HG03460 (cell line): ENCODE data around the gene POPDC3.
"Not testable (repeated sequence)": the region's sequence is repeated elsewhere in the genome, so short reads cannot be mapped to it uniquely, and the experiment has no call there.

Source experiments
- ATAC-seq: cut with Tn5 transposase; IDR thresholded peaks from one replicate; pipeline ENCODE4 v1.9.1; 2021; ENCODE audit not compliant: unreplicated experiment

Gene POPDC3, protein sequence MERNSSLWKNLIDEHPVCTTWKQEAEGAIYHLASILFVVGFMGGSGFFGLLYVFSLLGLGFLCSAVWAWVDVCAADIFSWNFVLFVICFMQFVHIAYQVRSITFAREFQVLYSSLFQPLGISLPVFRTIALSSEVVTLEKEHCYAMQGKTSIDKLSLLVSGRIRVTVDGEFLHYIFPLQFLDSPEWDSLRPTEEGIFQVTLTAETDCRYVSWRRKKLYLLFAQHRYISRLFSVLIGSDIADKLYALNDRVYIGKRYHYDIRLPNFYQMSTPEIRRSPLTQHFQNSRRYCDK

GRCh38 chr6:105179244-105180065 lies at the start of gene POPDC3:
TSS of gene POPDC3 (minus strand) at chr6:105180014. CDS start at chr6:105161909, 18,105 bp downstream.
- no peak for ATAC-seq

- no peak for ATAC-seq
Measured at GRCh38 chr6:105227295-105227767, 47.5 kb upstream of the POPDC3 start.

DNA sequence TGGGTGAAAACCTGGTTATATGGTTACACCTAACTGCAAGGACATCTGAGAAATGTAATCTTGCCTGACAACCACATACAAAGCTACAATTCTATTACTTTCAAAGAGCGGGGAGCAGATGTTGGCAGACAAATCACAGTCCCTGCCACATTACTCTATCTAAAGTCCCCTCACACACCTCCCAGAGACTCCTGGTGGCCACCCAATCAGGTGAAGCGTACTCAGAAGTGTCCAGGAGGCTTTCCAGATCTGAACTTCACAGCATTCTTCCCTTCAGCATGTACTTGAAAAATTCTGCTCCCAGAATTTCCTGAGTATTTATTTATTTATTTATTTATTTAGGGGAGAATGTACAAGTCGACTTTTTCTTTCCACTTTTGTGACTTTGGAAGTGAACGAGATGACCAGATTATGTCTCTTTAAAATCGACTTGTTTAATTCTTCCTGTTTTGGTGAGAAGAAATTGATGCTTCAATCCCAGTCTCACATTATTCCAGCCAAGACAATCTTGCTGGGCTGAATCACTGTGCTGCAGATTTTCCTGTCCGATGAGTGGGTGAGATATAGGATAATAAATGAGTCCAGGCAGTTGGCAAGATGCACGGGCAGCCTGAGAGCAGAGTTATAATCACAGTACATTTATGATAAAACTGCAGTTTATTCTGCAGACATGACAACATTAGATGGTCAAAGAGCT lies 46.9 kb upstream of the POPDC3 start:
- no peak for ATAC-seq

DNA sequence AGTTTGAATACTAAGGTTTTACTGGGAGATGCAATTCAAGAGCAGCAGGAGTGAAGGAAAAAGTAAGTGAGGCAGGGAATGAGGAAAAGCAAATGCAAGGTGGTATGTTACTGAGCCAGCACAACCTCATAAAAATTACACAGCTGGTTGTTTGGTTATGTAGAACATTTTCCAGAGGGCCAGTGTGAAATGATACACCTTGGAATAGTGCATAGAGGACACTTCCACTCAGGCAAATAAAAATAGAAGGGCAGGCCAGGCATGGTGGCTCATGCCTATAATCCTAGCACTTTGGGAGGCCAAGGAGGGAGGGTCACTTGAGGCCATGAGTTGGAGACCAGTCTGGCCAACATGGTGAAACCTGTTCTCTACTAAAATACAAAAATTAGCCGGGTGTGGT lies 43.4 kb upstream of the POPDC3 start:
- no peak for ATAC-seq

GRCh38 chr6:105221219-105221618 lies 41.4 kb upstream of the POPDC3 start:
- ATAC-seq = not testable (repeated sequence)

DNA sequence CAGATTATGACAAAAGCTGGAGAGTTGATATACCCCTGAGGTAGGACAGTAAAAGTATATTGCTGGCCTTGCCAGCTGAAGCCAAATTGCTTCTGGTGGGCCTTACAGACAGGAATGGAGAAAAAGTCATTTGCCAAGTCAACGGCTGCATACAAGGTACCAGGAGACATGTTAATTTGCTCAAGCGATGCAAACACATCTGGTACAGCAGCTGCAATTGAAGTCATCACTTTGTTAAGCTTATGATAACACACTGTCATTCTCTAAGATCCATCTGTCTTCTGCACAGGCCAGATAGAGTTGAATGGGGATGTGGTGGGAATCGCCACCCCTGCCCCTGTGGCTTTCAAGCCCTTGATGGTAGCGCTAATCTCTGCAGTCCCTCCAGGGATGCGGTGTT lies 40.4 kb upstream of the POPDC3 start:
- ATAC-seq = no peak

GRCh38 chr6:105219218-105219617 lies 39.4 kb upstream of the POPDC3 start:
- not testable (repeated sequence) for ATAC-seq

DNA sequence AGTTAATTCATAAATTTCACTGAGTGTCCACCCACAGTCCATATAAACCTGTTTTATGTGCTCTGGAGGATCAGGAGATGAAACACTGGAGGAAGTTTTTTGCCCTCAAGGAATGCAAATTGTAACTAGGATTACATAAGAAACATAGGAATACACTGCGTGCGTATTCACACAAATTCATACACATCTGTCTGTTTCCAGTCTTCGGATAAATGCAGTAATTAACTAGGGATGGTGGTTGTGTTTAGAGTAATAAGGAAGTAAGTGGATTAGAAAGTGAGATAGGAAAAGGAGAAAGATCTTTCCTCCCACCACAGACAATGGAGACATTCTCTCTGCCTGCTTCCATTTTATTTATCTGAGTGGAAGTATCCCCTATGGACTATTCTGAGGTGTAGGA lies 35.7 kb upstream of the POPDC3 start:
- ATAC-seq = no peak

DNA sequence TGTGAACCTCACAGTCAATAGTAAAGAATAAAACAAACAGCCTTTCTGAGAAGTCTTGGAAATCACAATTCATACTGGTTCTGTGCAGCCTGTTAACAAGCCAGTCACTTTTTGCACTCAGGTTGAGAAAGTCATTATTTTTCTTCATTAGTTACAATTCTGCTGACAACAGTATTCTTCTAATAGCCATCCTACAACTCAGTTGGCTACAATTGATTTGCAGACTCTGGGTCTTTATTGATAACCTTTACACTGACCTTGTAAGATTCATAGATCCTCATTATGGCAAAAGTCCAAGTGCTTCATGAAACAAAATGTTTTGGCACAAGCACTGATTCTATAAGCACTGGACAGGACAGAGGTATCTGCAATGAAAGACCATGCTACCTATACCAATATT lies 34.9 kb upstream of the POPDC3 start:
- no peak for ATAC-seq

GRCh38 chr6:105213272-105213671 lies 33.5 kb upstream of the POPDC3 start:
- ATAC-seq = no peak

- ATAC-seq = no peak
Measured at GRCh38 chr6:105212587-105212986, 32.8 kb upstream of the POPDC3 start.

GRCh38 chr6:105211831-105212230 lies 32.0 kb upstream of the POPDC3 start:
- no peak for ATAC-seq

DNA sequence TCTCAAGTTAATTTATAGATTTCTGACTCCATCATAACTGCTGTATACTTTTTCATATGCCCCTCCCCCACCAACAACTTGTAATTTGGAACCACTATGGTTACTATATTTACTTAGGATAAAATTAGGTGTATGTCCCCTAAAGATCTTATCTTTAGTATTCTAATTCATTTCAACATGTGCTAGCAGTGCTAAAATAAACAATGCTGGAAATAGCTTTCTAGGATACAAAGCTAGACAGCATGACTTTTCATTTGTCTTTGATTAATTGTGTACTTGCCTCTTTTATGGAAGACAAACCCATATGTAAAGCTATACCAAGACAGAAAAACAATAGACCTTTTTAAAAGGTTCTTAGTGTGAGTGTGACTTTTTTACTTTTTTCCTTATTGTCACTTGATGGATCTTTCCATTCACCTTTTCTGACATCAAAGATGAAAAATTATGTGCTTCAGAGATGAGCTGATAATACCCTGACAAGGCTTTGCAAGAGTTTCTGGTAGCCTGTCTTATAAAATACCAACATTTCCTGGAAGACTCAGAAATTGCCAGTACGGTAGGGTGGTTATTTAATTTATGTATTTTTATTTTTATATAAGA lies 31.2 kb upstream of the POPDC3 start:
- ATAC-seq = no peak

DNA sequence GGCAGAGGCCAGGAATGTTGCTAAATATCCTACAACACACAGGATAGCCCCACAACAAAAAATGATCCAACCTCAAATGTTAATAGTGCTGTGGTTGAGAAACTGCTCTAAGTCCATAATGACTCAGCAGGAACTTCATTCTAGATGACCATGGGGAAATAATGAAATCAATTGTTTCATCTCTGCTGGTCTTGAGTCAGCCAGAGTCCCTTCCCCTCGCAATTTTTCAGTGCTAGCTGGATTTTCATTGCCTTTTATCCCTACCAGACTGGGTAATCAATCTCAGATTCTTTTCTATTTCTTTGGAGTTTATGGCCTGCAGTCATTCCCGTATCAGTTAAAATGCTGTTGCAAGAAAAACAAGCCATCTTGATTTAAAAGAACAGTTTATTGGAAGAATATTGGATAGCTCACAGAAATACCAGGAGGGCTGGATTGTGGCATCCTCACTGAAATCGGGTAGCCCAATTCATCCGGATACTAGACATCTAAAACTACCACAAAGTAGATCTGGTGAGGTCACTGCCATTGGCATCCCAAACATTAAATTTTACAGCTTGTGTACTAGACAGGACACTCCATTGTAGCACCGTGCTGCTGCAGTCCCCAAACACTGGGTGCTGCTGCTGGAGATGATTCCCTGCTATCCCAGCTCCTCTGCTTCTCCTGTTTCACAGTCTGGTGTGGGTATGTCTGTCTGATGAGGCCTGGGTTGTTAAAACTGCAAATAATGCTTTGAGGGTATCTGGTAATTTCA lies 30.3 kb upstream of the POPDC3 start:
- ATAC-seq = no peak

DNA sequence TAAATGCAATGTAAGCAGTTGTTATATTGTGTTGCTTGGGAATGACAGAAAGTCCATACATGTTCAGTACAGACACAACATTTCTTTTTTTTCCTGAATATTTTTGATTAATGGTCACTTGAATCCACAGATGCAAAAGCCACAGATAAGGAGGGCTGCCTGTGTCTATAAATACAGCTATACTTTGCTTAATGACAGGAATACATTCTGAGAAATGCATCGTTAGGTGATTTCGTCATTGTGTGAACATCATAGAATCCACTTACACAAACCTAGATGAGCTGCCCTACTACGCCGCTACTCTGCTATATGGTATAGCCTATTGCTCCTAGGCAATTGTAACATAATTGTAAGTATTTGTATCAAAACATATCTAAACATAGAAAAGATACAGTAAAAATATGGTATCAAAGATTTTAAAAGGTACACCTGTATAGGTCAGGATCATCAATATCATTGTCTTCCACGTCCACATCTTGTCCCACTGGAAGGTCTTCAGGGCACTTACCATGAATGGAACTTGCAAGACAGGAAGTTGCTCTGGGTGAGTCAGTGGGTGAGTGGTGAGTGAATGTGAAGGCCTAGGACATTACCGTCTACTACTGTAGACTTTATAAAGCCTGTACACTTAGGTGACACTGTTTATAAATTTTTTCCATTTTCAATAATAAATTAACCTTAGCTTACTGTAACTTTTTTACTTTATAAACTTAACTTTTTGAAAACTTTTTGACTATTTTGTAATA lies 27.9 kb upstream of the POPDC3 start:
- no peak for ATAC-seq

DNA sequence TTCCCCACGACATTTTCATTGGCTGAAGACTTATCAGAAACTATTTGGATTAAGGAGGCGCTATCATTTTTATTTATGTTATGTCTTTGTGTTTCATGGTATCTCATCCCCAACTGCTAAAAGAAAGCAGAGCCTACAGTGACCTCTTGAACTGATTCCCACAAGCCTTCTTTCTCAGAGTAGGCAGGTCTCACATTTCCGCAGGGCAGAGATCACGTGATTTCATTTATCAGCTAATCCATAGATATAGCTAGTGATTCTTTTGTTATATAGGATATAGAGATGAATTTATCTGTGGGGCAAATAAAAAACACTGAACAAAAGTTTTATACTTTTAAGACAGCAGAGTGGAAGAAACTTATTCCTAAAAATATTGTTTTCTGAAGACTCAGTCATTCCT lies 25.0 kb upstream of the POPDC3 start:
- no peak for ATAC-seq

- no peak for ATAC-seq
Measured at GRCh38 chr6:105204331-105204730, 24.5 kb upstream of the POPDC3 start.

DNA sequence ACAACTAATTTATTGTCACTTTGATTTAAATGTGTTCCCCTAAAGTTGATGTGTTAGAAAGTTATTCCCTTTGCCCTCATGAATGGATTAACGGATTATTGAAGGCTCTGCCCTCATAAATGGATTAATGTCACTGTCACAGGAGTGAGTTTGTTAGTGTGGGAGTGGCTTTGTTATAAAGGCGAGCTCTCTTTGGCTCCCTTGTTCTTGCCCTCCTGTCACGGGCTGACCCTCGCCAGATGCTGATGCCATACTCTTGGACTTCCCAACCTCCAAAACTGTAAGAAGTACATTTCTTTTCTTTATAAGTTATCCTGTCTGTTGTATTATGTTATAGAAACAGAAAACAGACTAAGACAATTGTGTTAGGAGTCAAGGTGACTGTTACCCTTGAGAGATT lies 22.7 kb upstream of the POPDC3 start:
- no peak for ATAC-seq

- ATAC-seq = no peak
Measured at GRCh38 chr6:105200133-105200730, 20.4 kb upstream of the POPDC3 start.
